ELR (cell line): ENCODE results near the gene LANCL2.

ENCODE experiments used
- DNase-seq: peaks from one replicate; pipeline ENCODE4 v3.0.0-alpha.2; 2015; ENCODE audit warnings: low read depth

Gene LANCL2

DNA sequence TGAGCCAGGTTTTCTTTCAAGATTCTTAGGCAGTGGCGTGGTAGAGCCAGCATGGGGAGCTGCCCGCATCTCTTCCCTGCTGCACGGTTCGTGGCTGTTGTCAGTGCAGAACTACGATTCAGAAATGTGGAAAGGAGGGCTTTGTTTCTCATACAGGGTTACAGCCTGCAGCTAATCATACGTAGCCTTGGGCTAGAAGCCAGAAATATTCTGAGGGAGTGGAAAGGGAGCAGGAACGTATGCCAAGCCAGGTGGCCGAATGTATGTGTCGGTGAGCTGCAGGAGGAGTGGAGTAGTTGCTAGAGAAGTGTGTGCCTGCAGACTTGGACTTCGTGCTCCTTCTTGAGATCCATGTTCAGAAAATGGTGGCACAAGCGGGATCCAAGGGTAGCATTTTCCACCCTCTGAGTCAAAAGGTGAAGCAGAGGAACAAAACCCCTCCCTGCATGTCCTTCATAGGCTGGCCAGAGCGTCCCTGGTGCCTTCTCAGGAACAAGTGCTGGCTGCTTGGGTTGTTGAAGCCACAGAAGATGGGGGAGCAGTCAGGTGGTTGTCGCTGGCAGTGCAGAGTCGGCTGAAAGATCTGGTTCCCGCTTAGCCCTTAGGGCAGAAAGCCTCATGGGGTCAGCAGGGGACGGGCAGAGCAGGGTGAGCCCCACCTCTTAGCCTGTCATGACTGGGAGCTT is 40.9 kb downstream of the LANCL2 start:
- no peak for DNase-seq

DNA sequence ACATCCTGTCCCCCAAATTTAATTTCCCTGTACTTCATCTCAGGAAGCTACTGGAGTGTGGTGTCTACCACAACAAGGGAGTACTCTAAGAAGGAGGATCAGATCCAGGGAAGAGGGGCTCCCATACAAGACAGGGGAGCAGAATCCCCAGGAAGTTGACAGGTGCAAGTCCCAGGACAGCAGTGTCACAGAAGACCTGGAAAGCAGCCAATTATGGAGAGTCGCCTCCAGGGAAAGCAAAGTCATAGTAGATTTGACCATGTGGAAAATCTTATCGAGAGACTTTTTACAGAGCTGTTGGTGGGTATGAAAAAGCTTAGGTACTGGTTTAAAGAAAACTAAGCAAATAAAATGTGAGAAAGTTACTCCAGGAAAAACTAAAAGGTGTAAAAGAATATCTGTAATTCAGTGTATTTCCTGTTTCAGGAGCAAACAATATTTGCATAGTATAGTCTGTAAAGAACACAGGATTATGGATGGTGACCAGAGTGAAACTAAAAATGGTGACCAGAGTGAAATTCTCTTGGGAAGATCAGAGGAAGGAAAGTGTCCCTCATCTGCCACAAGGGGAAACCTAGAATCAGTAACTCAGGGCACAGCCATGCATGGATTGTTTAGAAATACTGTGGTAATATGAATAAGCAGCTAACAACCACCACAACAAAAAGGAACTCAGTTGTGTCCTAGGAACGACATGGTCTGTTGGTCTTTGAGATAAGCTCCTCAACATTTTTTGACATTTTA is 44.5 kb downstream of the LANCL2 start:
- peak; percentile 45 for DNase-seq

DNA sequence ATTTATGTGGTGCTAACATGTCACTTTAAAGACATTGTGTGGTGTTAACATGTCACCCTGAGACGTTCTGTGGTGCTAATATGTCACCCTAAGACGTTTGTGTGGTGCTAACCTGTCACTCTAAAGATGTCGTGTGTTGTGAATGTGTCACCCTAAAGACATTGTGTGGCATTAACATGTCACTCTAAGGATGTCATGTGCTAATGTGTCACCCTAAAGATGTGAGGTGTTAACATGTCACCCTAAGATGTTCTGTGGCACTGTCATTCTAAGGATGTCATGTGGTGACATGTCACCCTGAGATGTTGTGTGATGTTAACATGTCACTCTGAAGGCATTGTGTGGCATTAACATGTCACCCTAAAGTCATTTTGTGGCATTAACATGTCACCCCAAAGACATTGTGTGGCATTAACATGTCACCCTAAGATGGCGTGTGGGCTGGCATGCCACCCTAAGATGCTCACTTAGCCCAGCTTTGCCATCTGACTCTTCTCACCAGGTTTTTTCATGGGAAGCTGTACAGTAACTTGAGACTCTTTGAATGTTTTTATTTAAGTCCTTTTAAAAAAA is 45.6 kb downstream of the LANCL2 start:
- DNase-seq = no peak

DNA sequence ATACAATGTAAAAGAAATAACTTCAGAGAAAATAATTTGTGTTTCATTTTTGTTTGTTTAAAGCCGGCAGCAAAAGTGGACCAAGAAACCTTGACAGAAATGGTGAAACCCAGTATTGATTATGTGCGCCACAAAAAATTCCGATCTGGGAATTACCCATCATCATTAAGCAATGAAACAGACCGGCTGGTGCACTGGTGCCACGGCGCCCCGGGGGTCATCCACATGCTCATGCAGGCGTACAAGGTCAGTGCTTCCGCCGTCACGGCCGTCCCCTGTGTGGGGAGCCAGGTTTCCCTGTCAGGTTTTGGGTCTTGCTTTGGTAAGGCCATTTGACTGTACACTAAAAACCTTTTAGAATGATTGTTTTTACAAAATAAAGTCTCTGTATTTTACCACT is 46.7 kb downstream of the LANCL2 start:
- no peak for DNase-seq

DNA sequence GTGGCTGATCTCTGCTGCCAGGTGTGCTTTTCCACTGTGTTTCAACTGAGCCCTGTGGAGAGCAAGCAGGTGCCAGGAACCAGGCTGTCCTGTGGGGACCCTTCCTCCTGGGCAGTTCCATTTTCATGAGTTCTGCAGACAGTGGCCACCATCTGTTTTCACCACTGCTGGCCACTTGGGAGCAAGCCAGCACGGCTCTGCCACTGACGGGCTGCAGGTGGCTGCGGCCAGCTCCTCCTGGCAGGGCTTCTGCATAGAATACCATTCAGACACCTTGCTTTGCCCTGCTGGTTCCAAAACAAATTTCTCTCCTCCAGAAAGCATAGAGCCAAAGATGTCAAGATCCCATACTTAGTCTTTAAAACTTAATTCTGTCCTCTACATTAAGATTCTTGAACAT is 48.3 kb downstream of the LANCL2 start:
- DNase-seq = no peak

DNA sequence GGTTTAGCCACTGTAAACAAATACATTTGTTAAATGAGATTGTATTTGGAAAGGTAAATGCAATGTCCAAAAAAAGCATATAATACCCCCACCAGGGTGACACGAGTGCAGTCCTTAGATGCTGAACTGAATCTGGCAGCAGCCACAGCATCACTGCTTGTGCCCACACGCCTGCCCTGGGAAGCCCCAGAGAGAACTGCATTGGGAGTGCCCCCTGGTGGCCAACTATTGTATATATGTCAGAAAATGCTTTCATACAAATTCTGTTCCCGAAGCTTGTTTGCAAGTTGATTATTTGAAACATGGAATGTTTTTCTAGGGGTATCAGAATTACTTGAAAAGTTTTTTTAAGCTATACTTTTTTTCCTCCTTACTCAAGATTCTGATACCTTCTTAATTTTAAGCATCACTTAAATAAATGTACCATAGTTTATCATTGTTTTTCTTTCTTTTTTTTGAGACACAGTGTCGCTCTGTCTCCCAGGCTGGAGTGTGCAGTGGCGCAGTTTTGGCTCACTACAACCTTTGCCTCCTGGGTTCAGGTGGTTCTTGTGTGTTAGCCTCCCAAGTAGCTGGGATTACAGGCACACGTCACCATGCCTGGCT is 50.1 kb downstream of the LANCL2 start:
- peak; percentile 83 for DNase-seq

DNA sequence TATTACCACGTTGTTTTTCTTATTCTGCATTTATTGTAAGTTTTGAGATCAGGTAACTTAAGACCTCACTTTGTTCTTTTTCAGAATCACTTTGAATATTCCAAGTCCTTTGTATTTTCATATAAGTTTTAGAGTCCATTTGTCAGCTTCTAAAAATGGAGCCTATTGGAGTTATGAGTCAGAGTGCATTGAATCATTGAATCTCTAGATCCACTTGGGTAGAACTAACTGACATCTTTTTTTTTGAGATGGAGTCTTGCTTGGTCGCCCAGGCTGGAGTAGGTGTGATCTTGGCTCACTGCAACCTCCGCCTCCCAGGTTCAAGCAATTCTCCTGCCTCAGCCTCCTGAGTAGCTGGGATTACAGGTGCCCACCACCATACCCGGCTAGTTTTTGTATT is 52.3 kb downstream of the LANCL2 start:
- DNase-seq = peak; percentile 28

DNA sequence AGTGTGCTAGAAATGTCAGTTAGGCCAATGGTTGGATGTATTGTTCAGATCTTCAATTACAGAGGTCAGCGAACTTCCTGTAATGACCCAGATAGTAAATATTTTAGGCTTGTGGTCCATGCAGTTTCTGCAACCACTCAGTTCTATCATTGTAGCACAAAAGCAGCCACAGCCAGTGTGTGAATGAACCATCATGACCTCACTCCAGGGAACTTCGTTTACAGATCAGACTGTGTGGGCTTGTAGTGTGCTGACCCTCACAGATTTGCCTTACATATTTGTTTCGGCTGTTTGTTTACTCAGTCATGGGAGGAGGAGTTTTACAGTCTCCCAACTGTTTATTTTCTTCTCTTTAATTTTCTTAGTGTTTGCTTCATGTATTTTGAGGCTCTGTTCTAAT is 55.4 kb downstream of the LANCL2 start:
- peak; percentile 66 for DNase-seq

DNA sequence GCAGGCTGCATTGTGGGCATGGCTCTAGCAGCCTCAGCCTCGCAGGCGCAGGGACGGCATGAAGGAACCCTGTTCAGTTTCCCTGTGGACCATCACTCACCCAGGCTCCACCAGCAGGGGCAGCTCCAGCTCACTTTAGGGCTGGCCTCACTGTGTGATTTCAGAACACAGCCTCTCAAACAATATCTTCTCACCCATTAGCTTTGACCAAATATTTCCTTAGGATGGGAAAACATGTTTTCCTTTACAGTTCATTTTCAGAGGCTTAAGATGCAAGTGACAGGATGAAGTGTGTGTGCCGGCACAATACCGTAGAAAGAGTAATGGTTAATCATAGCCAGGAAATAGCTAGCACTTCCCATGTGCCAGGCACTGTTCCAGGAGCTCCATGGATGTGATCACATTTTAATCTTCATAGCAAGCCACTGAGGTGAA is 58.2 kb downstream of the LANCL2 start:
- DNase-seq = peak; percentile 70

DNA sequence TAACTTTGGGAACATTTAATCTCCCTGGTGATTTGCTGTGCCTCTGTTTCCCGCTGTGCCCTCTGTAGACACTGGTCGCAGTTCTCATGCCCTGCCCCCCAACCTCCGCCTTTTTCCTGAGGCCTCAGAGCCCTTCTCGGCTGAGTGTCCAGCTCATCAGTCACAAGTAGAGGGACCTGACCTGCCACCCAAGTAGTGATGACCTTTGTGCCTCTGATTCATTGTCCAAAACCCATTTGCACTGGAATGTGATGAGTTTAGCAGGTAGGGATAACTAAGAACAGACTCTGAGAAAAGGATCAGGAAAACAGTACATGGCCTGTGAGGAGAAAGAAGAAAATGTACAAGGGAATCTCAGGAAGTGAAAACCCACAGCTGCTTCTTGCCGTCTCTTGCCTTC is 58.8 kb downstream of the LANCL2 start:
- DNase-seq = peak; percentile 27

DNA sequence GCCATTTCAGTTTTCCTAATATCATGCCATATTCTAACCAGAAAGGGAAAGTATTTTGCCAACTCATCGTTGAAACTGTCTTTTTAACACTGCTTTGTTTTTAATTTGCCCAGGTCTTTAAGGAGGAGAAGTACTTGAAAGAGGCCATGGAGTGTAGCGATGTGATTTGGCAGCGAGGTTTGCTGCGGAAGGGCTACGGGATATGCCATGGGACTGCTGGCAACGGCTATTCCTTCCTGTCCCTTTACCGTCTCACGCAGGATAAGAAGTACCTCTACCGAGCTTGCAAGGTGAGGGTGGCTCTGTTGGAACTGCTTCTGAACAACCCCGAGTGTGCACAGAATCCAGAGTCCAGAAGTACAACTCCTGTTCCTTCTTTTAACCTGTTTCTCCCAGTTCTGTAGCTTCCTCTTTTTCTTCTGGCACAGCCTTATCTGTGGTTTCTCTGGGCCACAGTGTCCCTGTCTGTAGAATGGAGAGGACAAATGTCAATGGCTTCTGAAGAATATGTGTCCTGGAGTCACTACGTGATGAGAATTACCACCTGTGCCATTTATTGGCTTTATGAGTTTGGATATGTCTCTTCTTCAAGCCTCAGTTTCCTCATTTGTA is 60.1 kb downstream of the LANCL2 start:
- DNase-seq = no peak

DNA sequence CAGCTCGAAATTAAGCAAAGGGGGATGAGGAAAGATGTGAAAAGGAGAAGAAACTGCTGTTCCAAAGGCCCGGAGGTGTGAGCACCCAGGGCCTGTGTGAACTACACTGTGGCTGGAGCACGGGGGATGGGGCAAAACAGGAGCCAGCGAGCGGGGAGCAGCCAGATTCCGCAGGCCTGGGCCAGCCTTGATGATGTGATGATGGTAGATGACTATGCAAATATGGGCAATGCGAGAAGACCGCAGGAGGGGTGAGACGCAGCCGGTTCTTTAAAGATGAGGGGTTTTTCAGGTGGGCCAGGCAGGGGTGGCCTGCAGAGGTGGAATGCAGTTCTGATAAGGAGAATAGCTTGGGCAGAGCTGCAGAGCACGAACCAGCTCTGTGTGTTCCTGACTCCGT is 61.5 kb downstream of the LANCL2 start:
- DNase-seq = no peak

DNA sequence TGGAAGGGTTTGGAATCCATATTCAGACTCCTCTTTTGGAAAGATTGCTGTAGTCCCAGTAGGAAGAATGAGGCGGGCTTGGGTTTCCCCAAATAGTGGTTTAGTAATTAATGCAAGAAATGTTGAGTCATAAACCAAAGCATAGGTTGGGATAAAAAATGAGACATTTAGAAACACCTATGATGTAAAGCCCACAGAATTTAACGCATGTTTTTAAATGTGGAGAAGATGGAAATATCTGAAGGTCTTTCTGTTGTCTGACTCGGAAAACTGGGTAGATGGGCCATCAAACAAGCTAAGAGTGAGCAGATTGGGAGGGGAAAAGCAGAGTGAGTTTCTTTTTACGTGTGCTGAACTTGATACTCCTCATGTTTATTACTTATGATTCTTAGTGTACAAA is 62.2 kb downstream of the LANCL2 start:
- no peak for DNase-seq

DNA sequence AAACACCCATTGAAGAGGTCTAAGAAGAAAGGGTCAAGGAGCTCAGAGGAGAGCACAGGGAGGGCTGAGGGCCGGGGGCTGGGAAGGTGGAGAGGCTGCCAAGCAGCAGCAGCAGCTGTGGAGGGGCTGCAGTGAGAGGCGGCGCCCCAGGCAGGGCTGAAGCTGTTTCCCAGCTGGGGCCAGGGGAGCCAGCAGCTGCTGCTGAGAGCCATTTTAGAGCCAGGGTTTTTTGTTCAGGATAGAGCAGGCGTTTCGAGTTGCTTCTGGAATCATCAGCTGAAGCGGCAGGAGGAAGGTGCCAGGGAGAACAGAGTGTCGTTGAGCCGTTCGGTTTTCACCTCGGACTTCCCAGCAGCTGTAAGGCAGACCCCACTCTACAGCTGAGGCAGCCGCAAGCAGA is 62.7 kb downstream of the LANCL2 start:
- DNase-seq = no peak

DNA sequence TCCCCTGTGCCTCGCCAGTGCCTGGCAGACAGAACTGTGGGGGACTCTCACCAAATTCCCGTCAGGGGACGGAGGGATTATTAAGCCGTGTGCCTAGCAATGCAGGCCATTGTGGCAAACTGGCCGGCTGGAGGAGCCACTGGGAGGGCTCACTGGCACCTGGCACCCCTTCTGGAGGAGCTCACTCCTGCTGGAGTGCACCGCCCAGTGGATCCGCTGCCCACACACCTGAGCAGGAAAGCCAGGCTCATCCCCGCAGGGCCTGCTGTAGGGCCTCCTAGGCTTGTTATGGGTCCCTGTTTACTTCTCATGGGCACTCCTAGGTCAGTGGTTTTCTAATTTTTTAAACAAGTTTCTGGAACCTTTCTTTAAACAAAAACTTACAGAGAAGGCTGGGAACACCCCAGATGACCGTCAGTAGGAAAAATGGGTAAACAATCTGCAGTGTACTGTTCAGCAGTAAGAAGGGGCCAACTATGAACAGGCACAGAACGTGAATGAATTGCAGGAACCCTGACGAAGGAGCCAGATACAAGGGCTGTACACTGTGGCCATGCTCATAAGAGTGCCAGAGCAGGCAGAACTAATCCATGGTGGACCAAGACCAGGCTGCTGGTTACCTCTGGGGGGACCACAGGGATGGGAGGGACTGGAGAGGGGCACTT is 64.8 kb downstream of the LANCL2 start:
- DNase-seq = no peak

DNA sequence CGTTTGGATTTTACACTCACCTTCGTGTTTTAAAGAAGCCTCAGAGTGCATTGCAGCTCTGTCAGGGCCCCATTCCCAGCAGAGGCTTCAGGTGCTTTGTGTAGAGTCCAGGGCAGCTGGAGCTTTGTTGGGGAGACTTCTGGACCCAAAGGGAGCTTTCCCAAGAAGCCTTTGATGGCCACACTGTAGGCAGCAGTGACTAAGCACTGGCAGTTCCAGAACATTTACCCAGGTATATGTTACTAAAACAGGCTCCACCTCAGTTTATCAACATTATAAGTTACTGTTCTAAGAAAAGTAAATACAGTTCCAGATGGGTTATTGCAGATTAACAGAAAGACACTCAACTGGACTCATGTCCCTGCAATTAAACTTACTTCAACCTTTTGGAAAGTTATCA is 66.8 kb downstream of the LANCL2 start:
- no peak for DNase-seq

DNA sequence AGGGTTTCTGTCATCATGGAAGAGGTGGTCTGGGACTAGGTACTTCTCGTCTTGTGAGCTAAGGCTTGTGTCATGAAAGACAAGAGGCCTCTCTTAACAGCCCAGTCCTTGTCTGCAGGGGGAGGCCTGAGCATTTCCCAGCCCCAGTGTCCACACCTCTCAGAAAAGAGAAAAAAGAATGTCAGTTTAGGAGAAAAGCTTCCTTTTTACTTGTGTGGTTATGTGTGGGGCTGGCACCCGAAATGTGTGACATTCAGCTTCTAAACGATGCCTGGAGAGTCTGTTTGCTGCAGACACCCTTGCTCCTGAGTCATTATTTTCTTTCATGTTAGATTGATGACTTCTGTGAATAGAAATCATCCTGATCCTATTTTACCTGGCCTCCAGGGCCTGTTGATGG is 67.4 kb downstream of the LANCL2 start:
- DNase-seq = no peak

DNA sequence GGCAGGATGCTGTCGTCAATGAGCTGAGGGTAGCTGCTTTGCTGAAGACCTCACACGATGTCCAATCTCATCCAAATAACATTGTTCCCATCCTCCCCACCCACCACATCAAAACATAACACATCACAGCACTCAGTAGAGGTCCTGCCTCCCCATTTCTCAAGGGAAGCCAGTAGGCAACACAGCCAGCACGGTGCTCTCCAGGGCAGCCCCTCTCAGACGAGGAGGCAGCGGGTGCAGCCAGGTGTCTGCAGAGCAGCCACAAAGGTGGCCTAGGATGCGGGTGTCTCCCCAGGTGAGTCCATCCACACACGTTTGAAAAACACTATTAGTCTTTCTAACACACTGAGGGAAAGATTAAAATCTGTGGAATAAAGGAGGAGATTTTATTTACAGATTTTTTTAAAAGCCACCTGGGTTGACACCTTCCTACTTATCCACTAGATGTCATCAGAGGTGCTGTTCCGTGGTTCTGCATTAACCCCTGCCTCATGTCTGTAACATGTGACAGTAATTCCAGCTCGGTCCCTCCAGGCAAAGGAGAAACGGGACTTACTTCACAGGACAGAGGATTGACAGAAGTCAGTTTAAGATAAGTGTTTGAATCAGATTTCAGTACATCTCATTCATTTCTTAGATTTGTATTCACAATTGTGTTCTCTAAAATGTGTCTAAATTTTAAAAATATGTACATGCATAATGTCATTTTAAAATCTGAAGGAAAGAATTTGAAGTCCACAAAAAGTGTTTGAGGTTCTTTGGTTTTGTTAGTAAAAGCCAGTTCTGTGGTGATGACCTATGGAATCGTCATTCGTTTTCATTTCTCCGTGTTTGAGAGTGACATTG is 68.0 kb downstream of the LANCL2 start:
- peak; percentile 68 for DNase-seq

DNA sequence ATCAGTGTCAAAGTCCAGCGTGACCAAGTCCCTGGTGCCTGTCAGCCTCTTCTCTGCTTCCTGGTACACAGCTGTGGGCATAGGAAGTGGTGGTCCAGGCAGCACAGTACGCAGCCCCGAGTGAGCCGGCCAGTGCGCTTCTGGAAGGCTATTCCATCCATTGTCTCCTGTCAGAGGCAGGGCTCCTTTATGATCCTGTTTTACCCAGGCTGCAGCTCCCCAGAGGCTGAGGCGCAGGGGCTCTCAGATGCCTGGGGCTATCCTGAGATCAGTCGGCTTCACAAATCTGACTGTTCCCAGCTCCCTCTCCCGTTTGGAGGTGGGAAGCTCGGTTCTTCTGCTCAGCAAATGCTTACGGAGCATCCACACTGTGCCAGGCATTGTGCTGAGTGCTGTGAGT is 70.3 kb downstream of the LANCL2 start:
- DNase-seq = no peak

DNA sequence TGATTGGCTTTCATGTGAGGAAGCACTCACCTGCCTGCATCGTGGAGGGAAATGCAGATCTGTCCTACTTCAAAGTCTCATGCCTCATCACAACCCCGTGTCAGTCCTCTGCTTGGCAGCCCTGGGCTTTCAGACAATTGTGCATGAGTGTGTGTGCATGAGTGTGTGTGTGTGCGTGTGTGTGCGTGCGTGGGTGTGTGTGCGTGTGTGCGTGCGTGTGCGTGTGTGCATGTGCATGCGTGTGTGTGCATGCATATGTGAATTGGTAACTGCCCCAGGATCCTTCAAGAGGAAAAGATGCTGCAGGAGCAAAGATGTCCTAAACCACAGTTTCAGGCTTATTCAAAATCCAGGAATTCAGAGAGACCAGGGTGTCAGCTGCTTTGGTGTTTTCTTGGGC is 71.3 kb downstream of the LANCL2 start:
- no peak for DNase-seq

DNA sequence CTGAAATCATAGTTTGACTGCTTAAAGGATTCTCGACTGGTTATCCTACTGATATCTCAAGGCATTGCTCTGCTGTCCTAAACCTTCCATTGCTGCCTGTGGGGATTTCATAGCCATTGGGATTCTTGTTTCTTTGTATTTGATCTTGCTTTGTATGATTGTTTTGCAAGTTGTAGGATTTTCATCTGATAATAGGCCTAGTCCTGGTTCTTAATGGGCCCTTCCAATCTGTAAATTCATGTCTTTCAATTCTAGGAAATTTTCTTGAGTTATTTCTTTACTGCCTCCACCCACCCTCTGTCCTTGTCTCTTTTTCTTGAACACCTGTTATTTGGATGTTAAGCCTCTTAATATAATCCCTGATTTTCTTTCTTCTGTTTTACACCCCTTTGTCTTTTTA is 72.2 kb downstream of the LANCL2 start:
- no peak for DNase-seq
